Effector CD8-positive, alpha-beta T cell (primary cell): Measurements from ENCODE around the gene FBP2.

Experiments
- DNase-seq: peaks from one replicate; lab custom pipeline; 2025; lab: John Stamatoyannopoulos, UW
- total RNA-seq, 4 experiments: gene quantifications; one replicate each; lab custom pipeline; 2026; lab: John Stamatoyannopoulos, UW

Gene FBP2
- total RNA-seq = 0 reads per million in 4 experiments

DNA sequence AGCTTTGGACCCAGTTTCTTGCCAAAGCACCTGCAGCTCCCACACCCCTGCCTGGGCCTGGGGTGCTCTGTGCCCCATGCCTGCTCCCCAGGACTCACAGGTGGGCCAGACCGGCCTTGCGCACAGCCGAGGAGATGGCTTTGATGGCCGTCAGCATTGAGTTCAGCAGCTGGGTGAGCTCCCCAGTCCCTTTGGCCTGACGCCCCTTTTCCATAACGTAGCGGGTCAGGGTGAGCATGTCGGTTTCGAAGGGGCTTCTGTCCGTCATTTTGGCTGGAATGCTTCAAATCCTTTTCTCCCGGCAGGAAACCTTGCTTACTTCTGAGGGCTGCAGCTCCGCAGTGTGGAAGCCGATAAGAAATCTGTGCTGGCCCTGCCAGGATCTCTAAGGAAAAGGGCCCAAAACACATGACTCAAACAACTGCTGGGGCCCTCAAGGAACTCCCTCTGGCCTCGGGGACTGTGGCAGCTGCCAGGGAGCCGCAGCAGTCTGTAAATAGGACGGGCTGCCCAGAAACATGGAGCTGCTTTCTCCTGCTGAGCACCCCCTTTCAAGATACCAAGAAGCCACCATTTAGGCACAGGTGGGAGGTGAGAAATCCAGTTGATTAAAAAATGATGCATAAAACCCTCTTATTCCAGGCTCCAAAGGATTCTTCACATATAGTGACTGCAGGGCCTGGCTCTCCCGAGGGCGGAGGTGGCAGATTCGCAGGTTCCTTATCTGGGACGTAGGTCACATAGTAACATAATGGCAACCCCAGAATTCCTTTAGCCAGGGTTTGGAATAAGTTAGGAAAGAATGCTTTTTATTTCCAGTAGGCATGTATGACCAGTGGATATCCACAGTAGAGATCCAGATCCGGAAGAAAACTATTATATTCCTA is at the start of gene FBP2:
FBP2 (minus strand) TSS at position 366 of the 887 bp plus-strand sequence; CDS start at position 268, 98 bp downstream.
- DNase-seq = no peak

GRCh38 chr9:94643176-94643575 is 49.6 kb upstream of the FBP2 start:
- DNase-seq = no peak

DNA sequence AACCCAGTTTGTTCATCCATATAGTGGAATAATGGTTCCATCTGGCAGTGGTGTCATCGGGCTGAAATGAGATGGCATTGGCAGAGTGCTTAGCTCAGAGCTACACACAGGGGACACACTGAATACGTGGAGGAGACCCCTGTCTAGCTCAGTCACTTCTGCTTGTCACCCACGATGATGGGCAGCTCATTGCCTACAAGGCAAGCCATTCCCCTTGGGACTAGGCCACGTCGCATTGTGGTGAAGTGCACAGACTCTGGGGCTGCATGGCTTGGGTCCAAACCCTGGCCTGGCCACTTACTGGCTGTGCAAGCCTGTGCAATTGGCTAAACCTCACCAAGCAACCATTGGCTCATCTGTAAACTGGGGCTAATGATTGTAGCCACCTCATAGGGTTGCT is 48.9 kb upstream of the FBP2 start:
- no peak for DNase-seq

DNA sequence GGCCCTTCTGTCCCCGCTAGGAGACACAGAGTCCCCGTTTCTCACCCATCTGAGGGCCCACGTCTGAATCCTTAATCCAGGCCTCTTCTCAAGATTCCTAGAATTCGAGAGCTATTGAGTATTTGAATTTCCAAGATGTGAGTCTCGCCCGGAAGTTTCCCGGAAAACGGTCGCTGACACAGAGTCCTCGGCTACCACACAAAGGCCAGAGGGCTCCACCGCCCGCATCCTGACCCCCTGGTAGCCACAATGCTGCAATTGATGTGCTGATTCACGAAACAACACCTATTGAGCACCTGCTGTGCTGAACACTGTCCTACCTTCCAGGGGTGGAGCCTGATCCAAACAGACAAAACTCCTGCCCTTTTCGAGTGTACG is 46.4 kb upstream of the FBP2 start:
- DNase-seq = no peak

GRCh38 chr9:94639061-94639998 is 45.7 kb upstream of the FBP2 start, which contains the start of gene FBP1:
Gene FBP1, minus strand, starts transcription at chr9:94639518. Its CDS starts 208 bp downstream, at chr9:94639310.
- DNase-seq = peak; percentile 31

GRCh38 chr9:94638335-94639060 is 44.9 kb upstream of the FBP2 start:
- DNase-seq = no peak

DNA sequence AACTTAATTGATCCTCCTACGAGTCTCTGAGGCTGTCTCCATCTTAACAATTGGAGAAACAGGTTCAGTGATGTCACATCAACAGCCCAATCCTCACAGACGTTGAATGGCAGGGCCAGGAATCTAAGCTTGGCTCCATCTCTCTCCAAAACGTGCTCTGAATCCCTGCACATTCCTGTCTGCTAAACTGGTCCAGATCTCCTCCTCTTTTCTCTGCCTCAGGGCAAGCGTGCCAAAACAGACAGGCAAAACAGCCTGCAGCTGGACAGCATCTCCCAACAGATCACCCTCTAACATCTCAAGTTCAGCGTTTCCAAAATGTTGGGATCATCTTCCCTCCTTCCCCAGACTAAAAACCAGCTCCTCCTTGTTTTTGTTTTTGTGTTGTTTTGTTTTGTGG is 39.1 kb upstream of the FBP2 start:
- DNase-seq = no peak

GRCh38 chr9:94631599-94631998 is 38.0 kb upstream of the FBP2 start:
- DNase-seq = no peak

GRCh38 chr9:94630833-94631232 is 37.2 kb upstream of the FBP2 start:
- DNase-seq = no peak

DNA sequence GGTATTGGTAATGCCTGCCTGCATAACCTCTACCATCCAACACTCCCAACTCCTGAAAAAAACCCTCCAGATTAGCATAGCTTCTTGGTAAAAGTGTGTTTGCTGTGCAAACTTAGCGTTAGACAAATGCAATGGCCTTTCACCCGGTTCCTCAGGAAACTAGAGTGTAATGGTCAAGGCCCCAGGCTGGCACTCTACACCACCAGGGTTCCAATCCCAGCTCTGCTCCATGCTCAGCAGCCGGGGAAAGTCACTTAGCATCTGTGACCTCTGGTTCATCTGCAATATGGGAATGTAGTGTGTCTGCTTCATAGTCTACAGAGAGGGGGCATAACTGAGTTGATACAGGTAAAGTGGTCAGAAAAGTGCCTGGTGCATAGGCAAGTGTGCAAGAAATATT is 36.7 kb upstream of the FBP2 start:
- DNase-seq = no peak

- DNase-seq = no peak
These were observed 33.7 kb upstream of the FBP2 start for GRCh38 chr9:94627287-94627686.

- no peak for DNase-seq
These were observed 32.2 kb upstream of the FBP2 start for GRCh38 chr9:94625835-94626234.

- no peak for DNase-seq
These were observed 31.0 kb upstream of the FBP2 start for GRCh38 chr9:94624629-94625028.

DNA sequence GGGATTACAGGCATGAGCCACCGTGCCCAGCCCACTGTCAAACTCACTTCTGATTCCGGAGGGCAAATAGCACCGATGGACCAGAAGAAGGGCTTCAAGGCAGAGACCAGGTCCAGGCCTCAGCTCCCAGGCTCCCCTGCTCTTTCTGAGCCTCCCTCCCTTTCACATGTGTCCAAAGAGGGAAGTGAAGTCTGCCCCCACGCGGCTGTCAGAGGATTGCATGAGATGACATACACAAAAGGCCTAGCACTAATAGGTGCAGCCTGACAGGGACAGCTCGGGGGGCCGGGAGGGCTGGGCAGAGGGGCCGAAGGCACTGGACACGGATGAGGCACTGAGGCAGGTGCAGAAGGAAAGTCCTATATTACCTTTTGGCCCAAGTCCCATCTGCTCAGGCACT is 29.6 kb upstream of the FBP2 start:
- no peak for DNase-seq

DNA sequence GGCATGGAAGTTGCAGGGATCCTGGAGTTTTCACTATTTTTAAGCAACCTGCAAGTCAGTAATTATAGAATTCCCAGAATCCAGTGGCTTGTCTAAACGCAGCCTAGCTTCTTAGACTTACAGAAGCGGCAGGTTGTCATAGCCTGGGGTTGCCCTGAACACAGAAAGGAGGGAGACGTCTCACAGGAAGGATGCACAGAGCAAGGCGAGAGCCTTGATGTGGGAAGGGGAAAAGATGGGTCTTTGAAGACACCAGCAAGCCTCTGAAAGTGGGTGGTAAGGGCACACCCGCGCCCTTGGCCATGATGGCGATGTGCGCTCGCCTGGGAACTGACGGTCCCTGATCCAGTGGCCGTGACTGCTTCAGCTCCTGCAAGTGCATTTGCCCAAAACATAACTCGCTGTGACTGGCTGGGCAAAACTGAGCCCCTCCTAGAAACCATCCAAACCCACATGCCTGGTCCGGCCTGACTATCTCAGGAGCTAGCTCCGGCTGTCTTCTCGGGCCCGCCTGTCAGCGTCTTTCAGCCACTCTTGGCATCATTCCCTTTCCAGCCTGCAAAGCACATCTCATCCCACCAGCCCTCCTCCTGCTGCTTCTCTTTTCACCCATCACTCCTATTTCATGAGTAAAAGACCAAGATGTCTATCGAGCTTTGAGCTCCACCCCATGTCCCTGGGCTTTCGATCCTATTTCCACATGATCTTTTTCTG is 28.6 kb upstream of the FBP2 start:
- DNase-seq = no peak

- no peak for DNase-seq
These were observed 25.4 kb upstream of the FBP2 start for GRCh38 chr9:94619026-94619425.

DNA sequence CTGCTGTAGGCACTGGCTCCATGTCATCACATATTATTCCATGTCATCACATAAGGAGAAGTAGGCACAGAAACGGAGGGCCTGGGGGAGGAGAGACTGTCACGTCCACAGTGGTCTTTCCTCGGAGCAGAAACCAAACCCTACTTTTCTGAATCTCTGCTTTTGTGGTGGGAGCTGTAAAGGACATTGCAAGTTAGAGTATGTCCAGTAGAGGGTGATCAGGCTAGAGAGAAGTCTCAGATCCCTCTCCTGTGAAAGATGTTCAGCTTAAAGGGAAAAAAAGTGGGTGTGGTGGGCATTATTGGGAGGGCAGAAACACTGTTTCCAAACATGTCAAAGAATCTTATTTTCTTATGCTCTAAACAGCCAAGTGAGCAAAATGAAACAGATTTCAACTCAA is 19.4 kb upstream of the FBP2 start:
- no peak for DNase-seq

- DNase-seq = no peak
These were observed 18.4 kb upstream of the FBP2 start for GRCh38 chr9:94612071-94612470.

- DNase-seq = no peak
These were observed 18.0 kb upstream of the FBP2 start for GRCh38 chr9:94611638-94612068.

- no peak for DNase-seq
These were observed 16.6 kb upstream of the FBP2 start for GRCh38 chr9:94610181-94610606.

GRCh38 chr9:94607423-94607691 is 13.7 kb upstream of the FBP2 start:
- DNase-seq = no peak
